Immature natural killer cell (primary cell): ENCODE data around the gene ZSWIM6. TPM values are rescaled to one million over a fixed set of nuclear protein-coding genes. Genes with fewer than 3 reads are reported as not detected.

Source experiments
- DNase-seq, 3 donors: peaks; one replicate each; pipeline ENCODE4 v3.0.0; 2022; ENCODE audit warnings: mixed read lengths in 1 of 3
- H3K27ac Mint-ChIP-seq, 6 donors: one replicate each; pipeline ENCODE4 v1.8.0; 2020; ENCODE audit warnings: mixed read lengths in 6 of 6, mild to moderate bottlenecking in 5 of 6, inconsistent platforms in 4 of 6, moderate library complexity in 3 of 6
- H3K27me3 Mint-ChIP-seq, 3 donors: one replicate each; pipeline ENCODE4 v1.8.0; 2020 to 2021; ENCODE audit warnings: low read depth in 3 of 3, mild to moderate bottlenecking in 3 of 3, mixed read lengths in 3 of 3, moderate library complexity in 3 of 3, inconsistent platforms in 1 of 3
- H3K36me3 Mint-ChIP-seq, 3 donors: one replicate each; pipeline ENCODE4 v1.8.0; 2020; ENCODE audit warnings: mixed read lengths in 3 of 3, inconsistent platforms in 2 of 3, mild to moderate bottlenecking in 2 of 3
- H3K4me1 Mint-ChIP-seq, 2 donors: one replicate each; pipeline ENCODE4 v1.8.0; 2020; ENCODE audit warnings: inconsistent platforms in 2 of 2, mild to moderate bottlenecking in 2 of 2, mixed read lengths in 2 of 2, moderate library complexity in 1 of 2
- H3K4me3 Mint-ChIP-seq, 5 donors: one replicate each; pipeline ENCODE4 v1.8.0; 2020; ENCODE audit warnings: mild to moderate bottlenecking in 5 of 5, mixed read lengths in 5 of 5, inconsistent platforms in 3 of 5, moderate library complexity in 3 of 5
- H3K9me3 Mint-ChIP-seq, 6 donors: one replicate each; pipeline ENCODE4 v1.8.0; 2020; ENCODE audit warnings: mild to moderate bottlenecking in 6 of 6, mixed read lengths in 6 of 6, inconsistent platforms in 4 of 6, moderate library complexity in 3 of 6
- polyA plus RNA-seq, 3 donors: library from polyadenylated mRNA; unstranded; fragments of 300-500 nt; fragmentation: Illumina TruSeq; gene quantifications; one replicate each; pipeline ENCODE4 v1.2.3, GENCODE V29; 2021

Gene ZSWIM6
- polyA plus RNA-seq, 3 donors from 2014 or later, result 0.40 to 0.76 (median 0.43) TPM

- Mint-ChIP-seq H3K36me3 (no peaks in the 10 kb centered on the region), H3K27ac (peak overlapping the region; percentile 79 to 90 (median 85)), H3K9me3 (no peaks in the 10 kb centered on the region), H3K4me3 (peak overlapping the region; percentile 80 to 91 (median 89)), H3K4me1 (peaks cover 29 to 50% of the 10 kb centered on the region in 2 donors), H3K27me3 (peaks cover 20 to 28% (median 23%) of the 10 kb centered on the region in 3 donors)
- DNase-seq, result no peak
Measured at GRCh38 chr5:61330341-61330844, 1.7 kb upstream of the ZSWIM6 start.

- H3K4me3 Mint-ChIP-seq, result peak overlapping the region; percentile 89 to 96 (median 94)
- H3K36me3 Mint-ChIP-seq, result no peaks in the 10 kb centered on the region
- DNase-seq, result peak; percentile 75 to 79 (median 79)
- peaks cover 20 to 30% (median 23%) of the 10 kb centered on the region in 3 donors for H3K27me3 Mint-ChIP-seq
- H3K4me1 Mint-ChIP-seq, result peaks cover 29 to 51% of the 10 kb centered on the region in 2 donors
- no peaks in the 10 kb centered on the region for H3K9me3 Mint-ChIP-seq
- peak overlapping the region; percentile 79 to 90 (median 85) for H3K27ac Mint-ChIP-seq
Measured at GRCh38 chr5:61330845-61331406, 1.1 kb upstream of the ZSWIM6 start.

- Mint-ChIP-seq H3K4me1 (peaks cover 29 to 49% of the 10 kb centered on the region in 2 donors), H3K27me3 (peaks cover 24 to 38% (median 31%) of the 10 kb centered on the region in 3 donors), H3K4me3 (peak overlapping the region; percentile 91 to 96 (median 94)), H3K9me3 (no peaks in the 10 kb centered on the region), H3K27ac (peak overlapping the region in 4 of 6 donors; percentile 90 to 96 (median 93)), H3K36me3 (no peaks in the 10 kb centered on the region)
- peak in 1 of 3 donors; percentile 45 for DNase-seq
Measured at GRCh38 chr5:61332358-61332749, 296 bp downstream of the ZSWIM6 start.

GRCh38 chr5:61332851-61333320, 828 bp downstream of the ZSWIM6 start:
- Mint-ChIP-seq H3K27me3 (peaks cover 24 to 38% (median 31%) of the 10 kb centered on the region in 3 donors), H3K4me1 (peaks cover 26 to 44% of the 10 kb centered on the region in 2 donors), H3K27ac (peak overlapping the region in 2 of 6 donors; percentile 28 to 61), H3K9me3 (no peaks in the 10 kb centered on the region), H3K4me3 (peak overlapping the region; percentile 65 to 91 (median 85)), H3K36me3 (no peaks in the 10 kb centered on the region)
- peak; percentile 31 to 48 (median 36) for DNase-seq

- H3K36me3 Mint-ChIP-seq, result no peaks in the 10 kb centered on the region
- no peaks in the 10 kb centered on the region for H3K9me3 Mint-ChIP-seq
- DNase-seq, result peak; percentile 42 to 52 (median 50)
- peaks cover 22 to 38% of the 10 kb centered on the region in 2 donors for H3K4me1 Mint-ChIP-seq
- H3K27me3 Mint-ChIP-seq, result peaks cover 23 to 38% (median 33%) of the 10 kb centered on the region in 3 donors
- H3K4me3 Mint-ChIP-seq, result peak overlapping the region; percentile 79 to 94 (median 87)
- H3K27ac Mint-ChIP-seq, result peak overlapping the region in 5 of 6 donors; percentile 31 to 71 (median 35)
Measured at GRCh38 chr5:61333321-61333953, 1.4 kb downstream of the ZSWIM6 start.

GRCh38 chr5:61333954-61334867, 2.2 kb downstream of the ZSWIM6 start:
- Mint-ChIP-seq H3K36me3 (peaks cover 0 to 3% (median 0%) of the 10 kb centered on the region in 3 donors), H3K4me3 (peak overlapping the region; percentile 79 to 94 (median 87)), H3K27me3 (peaks cover 20 to 36% (median 32%) of the 10 kb centered on the region in 3 donors), H3K27ac (peak overlapping the region in 5 of 6 donors; percentile 33 to 71 (median 36)), H3K9me3 (no peaks in the 10 kb centered on the region), H3K4me1 (peaks cover 20 to 31% of the 10 kb centered on the region in 2 donors)
- no peak for DNase-seq

- H3K27ac Mint-ChIP-seq, result peak overlapping the region in 2 of 6 donors; percentile 36 to 71
- DNase-seq, result no peak
- H3K4me3 Mint-ChIP-seq, result peak overlapping the region; percentile 79 to 94 (median 87)
- peaks cover 18 to 22% of the 10 kb centered on the region in 2 donors for H3K4me1 Mint-ChIP-seq
- peaks cover 18 to 34% (median 34%) of the 10 kb centered on the region in 3 donors for H3K27me3 Mint-ChIP-seq
- H3K36me3 Mint-ChIP-seq, result peaks cover 0 to 3% (median 0%) of the 10 kb centered on the region in 3 donors
- no peaks in the 10 kb centered on the region for H3K9me3 Mint-ChIP-seq
Measured at GRCh38 chr5:61334868-61335615, 3.0 kb downstream of the ZSWIM6 start.

GRCh38 chr5:61339764-61340163, 7.7 kb downstream of the ZSWIM6 start:
- peaks cover 17 to 29% of the 10 kb centered on the region in 2 donors for H3K4me1 Mint-ChIP-seq
- H3K27ac Mint-ChIP-seq, result no peak overlapping the region
- no peak overlapping the region for H3K4me3 Mint-ChIP-seq
- peaks cover 7 to 15% (median 14%) of the 10 kb centered on the region in 3 donors for H3K27me3 Mint-ChIP-seq
- H3K9me3 Mint-ChIP-seq, result no peaks in the 10 kb centered on the region
- H3K36me3 Mint-ChIP-seq, result peaks cover 0 to 3% (median 0%) of the 10 kb centered on the region in 3 donors
- DNase-seq, result no peak

- H3K27me3 Mint-ChIP-seq, result peaks cover 7 to 15% (median 12%) of the 10 kb centered on the region in 3 donors
- no peak overlapping the region for H3K4me3 Mint-ChIP-seq
- peaks cover 17 to 31% of the 10 kb centered on the region in 2 donors for H3K4me1 Mint-ChIP-seq
- peaks cover 0 to 3% (median 0%) of the 10 kb centered on the region in 3 donors for H3K36me3 Mint-ChIP-seq
- H3K9me3 Mint-ChIP-seq, result no peaks in the 10 kb centered on the region
- DNase-seq, result no peak
- H3K27ac Mint-ChIP-seq, result no peak overlapping the region
Measured at GRCh38 chr5:61340775-61341361, 8.8 kb downstream of the ZSWIM6 start.

- Mint-ChIP-seq H3K27ac (no peak overlapping the region), H3K36me3 (peaks cover 0 to 3% (median 0%) of the 10 kb centered on the region in 3 donors), H3K27me3 (peaks cover 1 to 7% (median 6%) of the 10 kb centered on the region in 3 donors), H3K9me3 (no peaks in the 10 kb centered on the region), H3K4me1 (peaks cover 17 to 31% of the 10 kb centered on the region in 2 donors), H3K4me3 (no peak overlapping the region)
- DNase-seq, result no peak
Measured at GRCh38 chr5:61342071-61342501, 10.0 kb downstream of the ZSWIM6 start.

GRCh38 chr5:61344187-61344944, 12.3 kb downstream of the ZSWIM6 start:
- Mint-ChIP-seq H3K36me3 (no peaks in the 10 kb centered on the region), H3K9me3 (no peaks in the 10 kb centered on the region), H3K4me1 (peaks cover 17 to 47% of the 10 kb centered on the region in 2 donors), H3K27me3 (peaks cover 0 to 7% (median 6%) of the 10 kb centered on the region in 3 donors), H3K27ac (peak overlapping the region in 4 of 6 donors; percentile 25 to 74 (median 60)), H3K4me3 (peak overlapping the region in 2 of 5 donors; percentile 6 to 49)
- no peak for DNase-seq

GRCh38 chr5:61346511-61346910, 14.5 kb downstream of the ZSWIM6 start:
- Mint-ChIP-seq H3K27me3 (peaks cover 0 to 6% (median 5%) of the 10 kb centered on the region in 3 donors), H3K36me3 (no peaks in the 10 kb centered on the region), H3K4me3 (no peak overlapping the region), H3K9me3 (no peaks in the 10 kb centered on the region), H3K4me1 (peaks cover 15 to 54% of the 10 kb centered on the region in 2 donors), H3K27ac (no peak overlapping the region)
- no peak for DNase-seq
